HEK293 (cell line): ENCODE results near the gene ZCCHC3.

Experiments
- KLF7 ChIP-seq: fragments of 450-650 bp; formaldehyde crosslinking; IDR thresholded peaks from 2 replicates; pipeline ENCODE4 v1.5.1; 2016; ENCODE audit warnings: missing biosample characterization, missing genetic modification characterization, borderline replicate concordance
- MZF1 ChIP-seq: fragments of 450-650 bp; formaldehyde crosslinking; IDR thresholded peaks from 2 replicates; pipeline ENCODE4 v1.5.1; 2017; ENCODE audit warnings: missing biosample characterization, missing genetic modification characterization, borderline replicate concordance
- SP7 ChIP-seq: fragments of 450-650 bp; formaldehyde crosslinking; IDR thresholded peaks from 2 replicates; pipeline ENCODE4 v1.5.1; 2016; ENCODE audit warnings: missing biosample characterization, missing genetic modification characterization
- ZBTB10 ChIP-seq: fragments of 450-650 bp; formaldehyde crosslinking; IDR thresholded peaks from 2 replicates; pipeline ENCODE4 v1.5.1; 2016; ENCODE audit warnings: missing biosample characterization, missing genetic modification characterization
- ZBTB21 ChIP-seq: fragments of 450-650 bp; formaldehyde crosslinking; IDR thresholded peaks from 2 replicates; pipeline ENCODE4 v1.5.1; 2017; ENCODE audit warnings: missing biosample characterization, missing genetic modification characterization
- ZEB2 ChIP-seq: fragments of 450-650 bp; formaldehyde crosslinking; IDR thresholded peaks from 2 replicates; pipeline ENCODE4 v1.5.1; 2016; ENCODE audit warnings: missing biosample characterization, missing genetic modification characterization
- ZNF19 ChIP-seq: fragments of 450-650 bp; formaldehyde crosslinking; IDR thresholded peaks from 2 replicates; pipeline ENCODE4; 2016; ENCODE audit warnings: missing biosample characterization, missing genetic modification characterization, low read depth
- ZNF398 ChIP-seq: fragments of 450-650 bp; formaldehyde crosslinking; IDR thresholded peaks from 2 replicates; pipeline ENCODE4 v1.5.1; 2017; ENCODE audit warnings: missing biosample characterization, missing genetic modification characterization
- ZNF501 ChIP-seq: fragments of 450-650 bp; formaldehyde crosslinking; IDR thresholded peaks from 2 replicates; pipeline ENCODE4 v1.5.1; 2016; ENCODE audit warnings: missing biosample characterization, missing genetic modification characterization
- ZNF610 ChIP-seq: fragments of 450-650 bp; formaldehyde crosslinking; IDR thresholded peaks from 2 replicates; pipeline ENCODE4 v1.5.1; 2016; ENCODE audit warnings: missing biosample characterization, missing genetic modification characterization, borderline replicate concordance
- ZNF621 ChIP-seq: fragments of 450-650 bp; formaldehyde crosslinking; IDR thresholded peaks from 2 replicates; pipeline ENCODE4 v1.5.1; 2017; ENCODE audit warnings: missing biosample characterization, missing genetic modification characterization
- ZNF626 ChIP-seq: fragments of 450-650 bp; sonication (Bioruptor Pico); formaldehyde crosslinking; IDR thresholded peaks from 2 replicates; pipeline ENCODE4 v1.5.1; 2018; ENCODE audit warnings: missing biosample characterization, missing genetic modification characterization, inconsistent platforms
- ZNF701 ChIP-seq: fragments of 450-650 bp; formaldehyde crosslinking; IDR thresholded peaks from 2 replicates; pipeline ENCODE4 v1.5.1; 2016; ENCODE audit warnings: missing biosample characterization, missing genetic modification characterization
- ZNF76 ChIP-seq: fragments of 450-650 bp; formaldehyde crosslinking; IDR thresholded peaks from 2 replicates; pipeline ENCODE4; 2016; ENCODE audit warnings: low read depth, missing biosample characterization, missing genetic modification characterization, borderline replicate concordance
- ZNF768 ChIP-seq: fragments of 450-650 bp; formaldehyde crosslinking; IDR thresholded peaks from 2 replicates; pipeline ENCODE4 v1.5.1; 2018; ENCODE audit warnings: missing biosample characterization, mild to moderate bottlenecking, missing genetic modification characterization
- ZNF777 ChIP-seq: fragments of 450-650 bp; formaldehyde crosslinking; IDR thresholded peaks from 2 replicates; pipeline ENCODE4 v1.5.1; 2017; ENCODE audit warnings: missing biosample characterization, missing genetic modification characterization, borderline replicate concordance
- TF ChIP-seq, protein P1 (sequence below): fragments of 450-650 bp; formaldehyde crosslinking; IDR thresholded peaks from 2 replicates; pipeline ENCODE4 v1.5.1; 2016; ENCODE audit warnings: missing biosample characterization, missing genetic modification characterization
- TF ChIP-seq, protein P2 (sequence below): fragments of 450-650 bp; IDR thresholded peaks from 2 replicates; pipeline ENCODE4 v1.5.1; 2018; ENCODE audit warnings: missing biosample characterization, missing genetic modification characterization
- TF ChIP-seq, protein P3 (sequence below): sonication (generic); formaldehyde crosslinking; IDR thresholded peaks from 2 replicates; pipeline ENCODE4 v1.8.1; 2022; ENCODE audit warnings: mild to moderate bottlenecking, moderate library complexity, missing genetic modification reagents

ZCCHC3 gene

DNA sequence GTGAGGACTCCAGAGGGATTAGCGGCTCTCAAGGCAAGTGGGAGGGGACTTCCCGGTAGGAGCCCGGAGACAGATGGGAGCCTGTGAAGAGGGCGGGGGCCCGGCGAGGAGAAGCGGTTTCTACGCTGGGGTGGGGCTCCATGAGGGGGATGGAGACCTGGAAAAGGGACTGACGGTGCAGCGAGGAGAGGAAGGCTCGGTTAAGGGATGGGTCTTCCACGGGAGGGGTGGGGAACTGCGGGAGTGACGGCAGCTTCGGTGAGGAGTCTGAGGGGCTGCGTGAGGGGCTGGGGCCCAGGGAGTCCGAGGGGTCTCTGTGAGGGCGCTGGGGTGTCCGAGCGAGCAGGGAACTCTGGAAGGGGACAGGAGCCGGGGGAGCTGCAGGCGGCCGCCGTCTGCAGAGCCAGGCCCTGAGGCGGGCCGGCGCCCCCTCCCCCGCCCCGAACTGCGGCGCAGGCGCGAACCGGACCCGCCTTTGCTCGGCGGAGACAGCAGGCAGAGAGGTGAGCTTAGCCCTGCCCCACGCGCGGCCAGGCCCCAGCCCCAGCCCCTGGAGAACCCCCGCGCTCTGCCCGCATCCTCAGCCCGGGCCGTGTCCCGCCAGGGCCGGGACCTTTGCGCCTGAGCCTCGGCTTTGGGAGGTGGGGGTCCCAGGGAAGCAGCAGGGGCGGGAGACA lies 49.4 kb downstream of the ZCCHC3 start, which contains the start of gene NRSN2 (continued):
- TF ChIP-seq ZNF777 (tag by site-specific recombination) (no peak), KLF7 (tag by site-specific recombination) (peak; percentile 73; the same call in 1 of the 2 replicates), ZBTB10 (tag by site-specific recombination) (peak; percentile 38; the same call in 1 of the 2 replicates), ZNF621 (tag by site-specific recombination) (no peak), ZNF398 (tag by site-specific recombination) (no peak; the same call in none of the 2 replicates), ZNF626 (no peak), ZNF501 (tag by site-specific recombination) (peak; percentile 87; the same call in 1 of the 2 replicates), ZBTB21 (no peak), ZNF76 (tag by site-specific recombination) (peak; percentile 64; the same call in 1 of the 2 replicates), ZNF19 (tag by site-specific recombination) (no peak), ZNF768 (tag by site-specific recombination) (no peak), SP7 (tag by site-specific recombination) (peak; percentile 73; the same call in 1 of the 2 replicates), ZNF701 (tag by site-specific recombination) (no peak), ZNF610 (tag by site-specific recombination) (peak; percentile 56; the same call in 1 of the 2 replicates), MZF1 (tag by site-specific recombination) (peak; percentile 55; the same call in 1 of the 2 replicates), ZEB2 (tag by site-specific recombination) (peak; percentile 53)
- TF ChIP-seq, protein P1, sequence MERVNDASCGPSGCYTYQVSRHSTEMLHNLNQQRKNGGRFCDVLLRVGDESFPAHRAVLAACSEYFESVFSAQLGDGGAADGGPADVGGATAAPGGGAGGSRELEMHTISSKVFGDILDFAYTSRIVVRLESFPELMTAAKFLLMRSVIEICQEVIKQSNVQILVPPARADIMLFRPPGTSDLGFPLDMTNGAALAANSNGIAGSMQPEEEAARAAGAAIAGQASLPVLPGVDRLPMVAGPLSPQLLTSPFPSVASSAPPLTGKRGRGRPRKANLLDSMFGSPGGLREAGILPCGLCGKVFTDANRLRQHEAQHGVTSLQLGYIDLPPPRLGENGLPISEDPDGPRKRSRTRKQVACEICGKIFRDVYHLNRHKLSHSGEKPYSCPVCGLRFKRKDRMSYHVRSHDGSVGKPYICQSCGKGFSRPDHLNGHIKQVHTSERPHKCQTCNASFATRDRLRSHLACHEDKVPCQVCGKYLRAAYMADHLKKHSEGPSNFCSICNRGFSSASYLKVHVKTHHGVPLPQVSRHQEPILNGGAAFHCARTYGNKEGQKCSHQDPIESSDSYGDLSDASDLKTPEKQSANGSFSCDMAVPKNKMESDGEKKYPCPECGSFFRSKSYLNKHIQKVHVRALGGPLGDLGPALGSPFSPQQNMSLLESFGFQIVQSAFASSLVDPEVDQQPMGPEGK (tag by site-specific recombination), result peak; percentile 77
- TF ChIP-seq, protein P2, sequence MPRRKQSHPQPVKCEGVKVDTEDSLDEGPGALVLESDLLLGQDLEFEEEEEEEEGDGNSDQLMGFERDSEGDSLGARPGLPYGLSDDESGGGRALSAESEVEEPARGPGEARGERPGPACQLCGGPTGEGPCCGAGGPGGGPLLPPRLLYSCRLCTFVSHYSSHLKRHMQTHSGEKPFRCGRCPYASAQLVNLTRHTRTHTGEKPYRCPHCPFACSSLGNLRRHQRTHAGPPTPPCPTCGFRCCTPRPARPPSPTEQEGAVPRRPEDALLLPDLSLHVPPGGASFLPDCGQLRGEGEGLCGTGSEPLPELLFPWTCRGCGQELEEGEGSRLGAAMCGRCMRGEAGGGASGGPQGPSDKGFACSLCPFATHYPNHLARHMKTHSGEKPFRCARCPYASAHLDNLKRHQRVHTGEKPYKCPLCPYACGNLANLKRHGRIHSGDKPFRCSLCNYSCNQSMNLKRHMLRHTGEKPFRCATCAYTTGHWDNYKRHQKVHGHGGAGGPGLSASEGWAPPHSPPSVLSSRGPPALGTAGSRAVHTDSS (tag by site-specific recombination), result peak; percentile 64
- TF ChIP-seq, protein P3, sequence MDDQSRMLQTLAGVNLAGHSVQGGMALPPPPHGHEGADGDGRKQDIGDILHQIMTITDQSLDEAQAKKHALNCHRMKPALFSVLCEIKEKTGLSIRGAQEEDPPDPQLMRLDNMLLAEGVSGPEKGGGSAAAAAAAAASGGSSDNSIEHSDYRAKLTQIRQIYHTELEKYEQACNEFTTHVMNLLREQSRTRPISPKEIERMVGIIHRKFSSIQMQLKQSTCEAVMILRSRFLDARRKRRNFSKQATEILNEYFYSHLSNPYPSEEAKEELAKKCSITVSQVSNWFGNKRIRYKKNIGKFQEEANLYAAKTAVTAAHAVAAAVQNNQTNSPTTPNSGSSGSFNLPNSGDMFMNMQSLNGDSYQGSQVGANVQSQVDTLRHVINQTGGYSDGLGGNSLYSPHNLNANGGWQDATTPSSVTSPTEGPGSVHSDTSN, result no peak
- TF ChIP-seq, all 188 proteins: peak for 48
